ENCODE data around the gene CHID1. TPM values are rescaled to one million over a fixed set of nuclear protein-coding genes. Genes with fewer than 3 reads are reported as not detected.

Gene CHID1
- total RNA-seq, 1 donor from 2014 or later = 46.8 TPM

- no peak for DNase-seq (ENCODE audit: low read depth, low spot score)
These were observed 22.0 kb downstream of the CHID1 start for GRCh38 chr11:888310-889212.

GRCh38 chr11:887589-887988, 23.0 kb downstream of the CHID1 start:
- no peak for DNase-seq (ENCODE audit: low read depth, low spot score)

GRCh38 chr11:886568-886967, 24.0 kb downstream of the CHID1 start:
- DNase-seq (ENCODE audit: low read depth, low spot score) = no peak

DNA sequence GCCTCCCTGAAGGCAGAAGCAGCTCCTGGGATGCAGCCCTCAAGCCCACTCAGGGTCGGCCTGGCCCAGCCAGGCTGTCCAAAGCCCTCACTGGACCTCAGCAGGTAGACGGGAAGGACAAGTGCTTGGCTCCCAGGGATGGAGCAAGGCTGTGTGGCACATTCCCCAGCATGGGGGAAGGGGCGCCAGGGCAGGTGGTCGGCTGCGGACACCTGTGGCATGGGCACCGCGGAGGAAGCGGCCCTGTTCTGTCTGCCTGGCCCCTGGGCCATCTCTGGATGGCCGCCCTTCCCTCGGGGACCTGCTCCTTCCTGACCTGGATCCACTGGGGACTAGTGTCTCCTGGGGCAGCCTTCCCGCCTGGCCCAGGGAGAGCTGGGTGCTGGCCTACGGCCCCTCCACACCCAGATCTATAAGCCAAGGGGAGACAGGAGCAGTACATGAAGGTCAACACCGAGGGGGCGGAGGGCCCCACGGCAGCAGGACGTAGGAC, 26.0 kb downstream of the CHID1 start:
- no peak for DNase-seq (ENCODE audit: low read depth, low spot score)

DNA sequence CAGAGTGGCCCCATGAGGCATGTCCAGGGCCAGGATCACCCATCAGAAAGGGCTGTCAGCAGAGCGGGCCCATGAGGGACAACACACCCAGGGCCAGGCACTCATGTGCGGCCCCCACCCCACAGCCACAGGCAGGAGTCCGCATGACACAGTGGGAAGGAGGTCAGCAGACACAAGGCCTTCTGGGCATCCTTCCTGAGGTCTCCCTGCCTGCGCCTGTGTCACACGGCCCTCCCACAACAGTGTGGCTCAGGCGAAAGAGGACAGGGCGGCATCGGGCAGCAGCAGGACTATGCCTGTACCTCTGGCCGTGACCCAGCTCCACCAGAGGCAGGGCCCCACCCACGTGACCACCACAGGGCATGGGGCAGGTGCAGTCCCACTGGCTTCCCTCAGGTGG, 27.1 kb downstream of the CHID1 start:
- DNase-seq (ENCODE audit: low read depth, low spot score) = no peak

DNA sequence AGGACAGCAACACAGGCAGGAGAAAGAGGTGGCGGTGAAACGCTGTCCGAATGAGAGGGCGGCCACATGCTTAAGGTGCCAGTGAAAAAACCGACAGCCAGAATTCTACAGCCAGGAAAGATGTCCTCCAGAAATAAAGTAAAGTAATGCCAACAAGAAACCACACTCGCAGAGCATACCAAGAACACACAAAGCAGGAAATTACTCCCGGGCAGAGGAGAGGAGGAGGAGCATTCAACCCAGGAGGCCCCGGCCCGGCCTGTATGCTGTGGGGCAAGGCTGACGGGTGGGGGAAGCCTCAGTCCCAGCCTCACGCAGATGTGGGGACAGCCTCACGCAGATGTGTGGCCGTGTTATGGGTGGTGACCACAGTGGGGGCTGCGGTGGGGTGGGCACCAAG, 28.0 kb downstream of the CHID1 start:
- no peak for DNase-seq (ENCODE audit: low read depth, low spot score)

GRCh38 chr11:880447-880846, 30.2 kb downstream of the CHID1 start:
- no peak for DNase-seq (ENCODE audit: low read depth, low spot score)

DNA sequence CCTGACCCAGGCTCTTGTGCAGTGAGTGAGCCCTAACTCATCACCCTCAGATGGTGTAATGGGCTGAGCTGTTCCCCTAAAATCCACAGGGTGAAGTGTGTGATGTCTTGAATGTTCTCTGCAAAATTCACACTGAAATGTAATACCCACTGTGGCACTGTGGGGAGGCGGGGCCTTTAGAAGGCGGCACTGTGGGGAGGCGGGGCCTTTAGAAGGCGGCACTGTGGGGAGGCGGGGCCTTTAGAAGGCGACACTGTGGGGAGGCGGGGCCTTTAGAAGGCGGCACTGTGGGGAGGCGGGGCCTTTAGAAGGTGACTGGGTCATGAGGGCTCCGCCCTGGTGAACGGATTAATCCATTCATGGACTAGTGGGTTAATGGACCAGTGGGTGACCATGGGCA, 33.0 kb downstream of the CHID1 start:
- DNase-seq (ENCODE audit: low read depth, low spot score) = no peak

DNA sequence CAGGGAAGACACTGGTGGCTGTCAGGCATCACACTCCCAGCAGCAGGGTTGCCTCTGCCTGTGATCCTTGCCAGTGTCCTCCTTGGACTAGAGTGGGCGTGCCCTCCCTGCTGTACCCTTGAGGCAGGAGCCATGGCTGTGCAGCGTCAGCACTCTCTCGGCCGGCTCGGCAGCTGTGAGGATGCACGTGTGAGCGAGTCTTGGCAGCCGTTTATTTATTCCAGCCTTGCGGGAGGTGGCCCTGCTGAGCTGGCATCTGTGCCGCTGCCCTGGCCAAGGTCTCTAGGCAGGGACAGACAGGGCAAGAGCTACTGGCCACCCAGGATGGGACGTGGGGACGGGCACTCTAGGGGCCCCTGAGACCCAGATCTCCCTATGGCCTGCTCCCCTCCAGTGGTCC, 34.1 kb downstream of the CHID1 start:
- no peak for DNase-seq (ENCODE audit: low read depth, low spot score)

GRCh38 chr11:875769-876301, 34.8 kb downstream of the CHID1 start:
- no peak for DNase-seq (ENCODE audit: low read depth, low spot score)

- DNase-seq (ENCODE audit: low read depth, low spot score) = no peak
These were observed 35.4 kb downstream of the CHID1 start for GRCh38 chr11:875203-875602.

DNA sequence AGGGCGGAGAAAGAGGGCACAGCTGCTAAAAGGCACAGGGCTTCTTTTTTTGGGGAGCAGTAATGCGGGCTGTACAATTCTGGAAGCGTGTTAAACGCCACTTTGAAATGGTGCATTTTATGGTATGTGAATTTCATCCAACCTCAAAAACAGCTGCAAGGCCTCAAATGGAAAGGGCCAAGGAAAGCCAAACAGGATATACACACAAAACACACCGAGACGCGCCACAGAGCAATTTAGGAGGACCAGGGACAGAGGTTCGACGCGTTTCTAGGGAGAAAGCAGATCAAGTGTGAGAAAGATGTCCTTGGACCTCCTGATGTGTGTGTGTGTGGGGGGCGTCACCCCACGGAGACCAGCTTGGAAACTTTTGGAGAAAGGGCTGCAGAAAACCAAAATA, 36.9 kb downstream of the CHID1 start:
- DNase-seq (ENCODE audit: low read depth, low spot score) = no peak

DNA sequence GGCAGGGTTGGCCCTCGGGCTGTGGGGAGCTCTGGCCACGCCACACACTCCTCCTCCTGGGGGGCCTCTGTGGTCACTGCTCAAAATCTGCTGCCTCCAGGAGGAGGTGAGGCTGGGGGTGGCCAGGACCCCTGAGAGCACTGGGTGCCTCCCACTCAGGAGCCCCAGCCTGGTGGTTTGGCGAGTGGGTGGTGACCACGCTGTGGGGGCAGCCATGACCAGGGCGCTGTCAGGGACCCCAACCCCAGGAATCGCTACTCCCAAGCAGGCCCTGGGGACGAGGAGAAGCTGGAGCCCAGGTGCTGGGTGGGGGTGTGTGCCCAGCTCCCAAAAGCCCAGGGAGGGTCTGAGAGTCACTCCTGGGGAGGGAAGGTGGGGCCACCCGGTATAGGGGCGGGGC, 37.8 kb downstream of the CHID1 start:
- no peak for DNase-seq (ENCODE audit: low read depth, low spot score)

DNA sequence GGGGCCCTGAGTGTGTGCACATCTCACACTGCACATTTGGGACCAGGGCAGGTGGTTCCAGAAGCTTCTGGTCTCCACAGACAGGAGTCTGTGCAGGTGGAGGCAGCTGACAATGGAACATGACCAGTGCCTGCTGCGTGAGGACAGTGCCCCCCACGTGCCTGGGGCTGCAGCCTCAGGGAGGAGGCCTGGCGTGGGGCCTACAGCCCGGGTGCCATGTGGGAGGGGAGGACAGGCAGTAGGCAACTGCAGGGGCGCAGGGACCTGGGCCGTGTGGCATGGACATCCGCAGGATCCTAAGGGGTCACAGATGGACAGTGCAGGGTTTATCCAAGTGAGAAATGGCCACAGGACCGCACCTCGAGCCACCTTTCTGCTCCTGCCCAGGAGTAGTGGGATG, 39.1 kb downstream of the CHID1 start:
- no peak for DNase-seq (ENCODE audit: low read depth, low spot score)

DNA sequence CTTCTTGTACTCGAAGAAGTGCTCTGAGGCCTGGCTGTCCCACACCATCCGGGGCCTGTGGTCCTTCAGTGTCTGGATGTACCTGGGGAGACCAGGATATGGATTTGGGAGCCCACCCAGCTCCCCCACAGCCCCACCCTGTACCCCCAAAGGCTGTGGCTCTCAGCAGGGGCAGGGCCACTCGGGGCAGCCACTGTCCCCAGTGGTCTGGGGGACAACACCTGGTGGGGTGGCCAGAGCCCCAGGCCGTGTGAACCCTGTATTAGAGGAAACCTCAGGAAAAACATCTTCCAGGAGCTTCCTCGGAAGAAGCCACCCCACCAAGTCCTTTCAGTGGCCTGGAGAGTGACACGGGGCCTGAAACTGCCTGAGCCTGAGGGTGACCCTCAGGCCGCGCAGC, 40.2 kb downstream of the CHID1 start:
- DNase-seq (ENCODE audit: low read depth, low spot score) = no peak

DNA sequence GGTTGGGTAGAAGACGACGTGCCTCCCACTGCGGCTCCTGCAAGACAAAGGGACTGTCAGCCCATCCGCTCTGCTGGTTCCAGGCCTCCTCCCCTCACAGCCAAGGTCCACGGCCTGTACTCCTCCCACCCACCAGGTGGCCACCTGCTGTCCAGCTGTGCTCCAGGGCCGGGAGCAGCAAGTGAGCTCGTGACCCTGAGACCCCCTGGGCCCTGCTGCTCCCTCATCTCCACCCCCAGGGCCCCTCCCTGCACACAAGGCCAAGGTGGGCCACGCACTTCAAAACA, 40.5 kb downstream of the CHID1 start:
- no peak for DNase-seq (ENCODE audit: low read depth, low spot score)

DNA sequence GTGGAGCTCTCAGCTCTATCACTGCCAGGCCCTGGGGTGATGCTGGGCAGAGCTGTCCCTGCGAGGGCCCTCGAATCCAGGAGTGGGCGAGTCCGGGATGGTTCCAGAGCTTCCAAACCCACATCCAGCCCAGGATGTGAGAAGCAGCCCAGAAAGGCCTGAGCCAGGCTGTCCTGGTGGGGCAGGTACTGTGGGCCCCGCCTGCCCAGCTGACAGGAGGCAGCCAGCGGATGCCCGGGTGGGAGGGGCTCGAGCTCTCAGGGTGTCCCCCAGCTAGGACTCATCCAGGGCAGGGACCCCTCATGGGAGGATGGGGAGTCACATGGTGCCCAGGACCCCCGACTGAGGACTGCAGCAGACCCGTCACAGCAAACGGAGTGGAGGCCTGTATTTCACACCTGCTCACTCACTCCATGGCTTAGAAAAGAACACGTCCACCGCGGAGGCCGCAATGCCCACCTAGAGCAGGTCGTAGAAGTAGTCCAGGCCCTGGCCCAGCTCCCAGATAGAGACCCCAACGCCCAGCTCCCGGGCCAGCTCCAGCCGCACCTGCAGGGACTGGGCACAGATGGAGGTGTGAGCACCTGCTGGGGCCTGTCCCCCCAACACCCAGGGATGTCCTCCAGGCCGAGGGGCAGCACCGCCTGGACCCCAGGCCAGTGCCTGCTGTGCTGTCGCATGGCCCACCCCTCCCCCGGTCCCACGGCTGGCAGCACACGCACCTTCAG, 41.0 kb downstream of the CHID1 start:
- no peak for DNase-seq (ENCODE audit: low read depth, low spot score)

GRCh38 chr11:868802-869201, 41.8 kb downstream of the CHID1 start:
- no peak for DNase-seq (ENCODE audit: low read depth, low spot score)

- DNase-seq (ENCODE audit: low read depth, low spot score) = no peak
These were observed 42.2 kb downstream of the CHID1 start for GRCh38 chr11:868394-868793.

DNA sequence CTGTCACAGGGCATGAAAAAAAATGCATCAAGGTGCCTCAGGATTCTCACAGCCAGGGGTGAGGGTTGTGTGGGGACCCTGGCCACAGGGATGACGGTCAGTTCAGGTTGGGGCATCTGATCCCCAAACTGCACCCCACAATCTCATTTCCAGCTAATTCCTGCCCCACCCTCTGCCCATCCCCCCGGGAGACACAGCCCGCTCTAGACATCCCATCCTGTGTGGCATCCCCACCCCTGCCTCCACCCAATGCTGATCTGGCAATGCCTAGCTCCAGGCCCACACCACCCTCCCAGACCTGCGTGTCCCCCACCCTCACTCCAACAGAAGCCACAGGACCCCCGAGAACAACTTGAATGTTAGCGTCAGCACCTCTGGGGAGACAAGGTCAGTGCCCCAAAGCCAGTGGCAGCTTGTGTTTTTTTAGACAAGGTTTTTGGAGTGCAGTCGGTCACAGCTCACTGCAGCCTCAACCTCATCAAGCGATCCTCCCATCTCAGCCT, 42.7 kb downstream of the CHID1 start:
- DNase-seq (ENCODE audit: low read depth, low spot score) = no peak

GRCh38 chr11:866481-866880, 44.1 kb downstream of the CHID1 start:
- no peak for DNase-seq (ENCODE audit: low read depth, low spot score)

All from pulmonary artery endothelial cell (primary cell).